ENCODE data around the gene RNF31.

DNA sequence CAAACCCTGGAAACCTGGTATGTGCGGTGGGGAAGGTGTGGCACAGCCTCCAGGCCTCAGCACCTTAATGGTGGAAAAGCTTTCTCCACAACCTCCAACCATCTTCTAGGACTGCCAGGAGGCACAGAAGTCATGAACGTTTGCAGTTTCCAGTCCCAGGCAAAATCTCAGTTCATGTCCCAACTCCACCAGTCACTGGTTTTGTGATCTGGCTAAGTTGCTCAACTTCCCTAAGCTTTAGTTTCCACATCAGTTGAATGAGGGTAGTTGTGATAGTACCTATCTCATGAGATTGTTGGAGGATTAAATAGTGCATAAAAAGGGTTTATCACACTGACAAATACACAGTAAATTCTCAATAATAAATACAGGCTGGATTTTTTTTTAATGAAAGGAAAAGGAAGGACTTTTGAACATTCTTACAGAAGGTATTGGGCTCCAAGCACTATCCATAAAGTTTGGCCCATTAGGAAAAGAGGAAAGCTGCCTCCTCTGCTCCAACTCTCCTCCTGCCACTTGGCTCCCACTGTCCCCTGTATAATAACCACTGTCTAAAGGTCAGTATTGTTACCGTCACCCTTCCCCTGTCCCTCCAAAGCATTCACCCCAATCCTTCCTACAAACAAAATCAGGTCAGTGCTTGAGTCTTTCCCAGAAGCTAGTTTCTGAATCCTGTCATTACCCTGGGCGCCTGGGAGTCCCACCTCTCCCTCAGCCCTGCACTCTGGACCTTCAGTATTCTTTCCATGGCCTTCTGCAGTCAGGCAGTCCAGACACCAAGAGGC lies 46.9 kb upstream of the RNF31 start:
- TF ChIP-seq, protein P1, sequence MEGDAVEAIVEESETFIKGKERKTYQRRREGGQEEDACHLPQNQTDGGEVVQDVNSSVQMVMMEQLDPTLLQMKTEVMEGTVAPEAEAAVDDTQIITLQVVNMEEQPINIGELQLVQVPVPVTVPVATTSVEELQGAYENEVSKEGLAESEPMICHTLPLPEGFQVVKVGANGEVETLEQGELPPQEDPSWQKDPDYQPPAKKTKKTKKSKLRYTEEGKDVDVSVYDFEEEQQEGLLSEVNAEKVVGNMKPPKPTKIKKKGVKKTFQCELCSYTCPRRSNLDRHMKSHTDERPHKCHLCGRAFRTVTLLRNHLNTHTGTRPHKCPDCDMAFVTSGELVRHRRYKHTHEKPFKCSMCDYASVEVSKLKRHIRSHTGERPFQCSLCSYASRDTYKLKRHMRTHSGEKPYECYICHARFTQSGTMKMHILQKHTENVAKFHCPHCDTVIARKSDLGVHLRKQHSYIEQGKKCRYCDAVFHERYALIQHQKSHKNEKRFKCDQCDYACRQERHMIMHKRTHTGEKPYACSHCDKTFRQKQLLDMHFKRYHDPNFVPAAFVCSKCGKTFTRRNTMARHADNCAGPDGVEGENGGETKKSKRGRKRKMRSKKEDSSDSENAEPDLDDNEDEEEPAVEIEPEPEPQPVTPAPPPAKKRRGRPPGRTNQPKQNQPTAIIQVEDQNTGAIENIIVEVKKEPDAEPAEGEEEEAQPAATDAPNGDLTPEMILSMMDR (IDR thresholded peaks at IDR 0.05; ENCODE audit: low read depth, low read length, poor library complexity, severe bottlenecking): no peak
- TF ChIP-seq EZH2phosphoT487 (IDR thresholded peaks at IDR 0.05; ENCODE audit: borderline replicate concordance, low read length): no peak
